Activated B cell treated with CpG ODN at 0.5 μM for 24 hours (primary cell): ENCODE measurements around the gene TMEM176B. TPM values are rescaled to one million over a fixed set of nuclear protein-coding genes. Genes with fewer than 3 reads are reported as not detected.

Experiments used
- ATAC-seq: fragments of 200-7000 bp; cut with Tn5 transposase; one replicate; pipeline ENCODE4 v1.10.0; 2021; ENCODE audit warnings: low read depth, mild to moderate bottlenecking, moderate library complexity
- CTCF ChIA-PET: fragments of 350-600 bp; sonication (Branson Sonifier 250); formaldehyde crosslinking; loops from one replicate; lab custom pipeline; 2021; ENCODE audit warnings: antibody characterized with exemption; lab: Charles Lee
- POLR2A ChIA-PET: fragments of 350-600 bp; sonication (Branson Sonifier 250); formaldehyde crosslinking; loops from one replicate; lab custom pipeline; 2021; ENCODE audit warnings: antibody characterized with exemption; lab: Charles Lee
- DNase-seq: peaks from one replicate; pipeline ENCODE4 v3.0.0; 2022
- H3K27ac Mint-ChIP-seq: one replicate; pipeline ENCODE4 v1.8.0; 2020; ENCODE audit warnings: mixed read lengths
- H3K27me3 Mint-ChIP-seq: one replicate; pipeline ENCODE4 v1.8.0; 2021; ENCODE audit warnings: mixed read lengths
- H3K36me3 Mint-ChIP-seq: one replicate; pipeline ENCODE4 v1.8.0; 2021; ENCODE audit warnings: low read depth, mixed read lengths
- H3K4me1 Mint-ChIP-seq: one replicate; pipeline ENCODE4 v1.8.0; 2021; ENCODE audit warnings: mixed read lengths
- H3K4me3 Mint-ChIP-seq: one replicate; pipeline ENCODE4 v1.8.0; 2020; ENCODE audit warnings: mild to moderate bottlenecking, mixed read lengths
- H3K9me3 Mint-ChIP-seq: one replicate; pipeline ENCODE4 v1.8.0; 2020; ENCODE audit warnings: mixed read lengths
- CTCF ChIP-seq: fragments of 200-600 bp; IDR thresholded peaks from one replicate; pipeline ENCODE4 v1.8.0; 2022; ENCODE audit warnings: antibody characterized with exemption, mild to moderate bottlenecking
- intact Hi-C: fragments of 100-400 bp; cut with micrococcal nuclease; formaldehyde crosslinking; loops from one replicate; pipeline ENCODE4 v1.15.1; 2024
- total RNA-seq: library from RNA; stranded (reverse); gene quantifications from 2 replicates; pipeline ENCODE4 v1.2.3, GENCODE V29; 2022

Gene TMEM176B
- total RNA-seq, 1 donor from 2014 or later: 0.47 TPM

DNA sequence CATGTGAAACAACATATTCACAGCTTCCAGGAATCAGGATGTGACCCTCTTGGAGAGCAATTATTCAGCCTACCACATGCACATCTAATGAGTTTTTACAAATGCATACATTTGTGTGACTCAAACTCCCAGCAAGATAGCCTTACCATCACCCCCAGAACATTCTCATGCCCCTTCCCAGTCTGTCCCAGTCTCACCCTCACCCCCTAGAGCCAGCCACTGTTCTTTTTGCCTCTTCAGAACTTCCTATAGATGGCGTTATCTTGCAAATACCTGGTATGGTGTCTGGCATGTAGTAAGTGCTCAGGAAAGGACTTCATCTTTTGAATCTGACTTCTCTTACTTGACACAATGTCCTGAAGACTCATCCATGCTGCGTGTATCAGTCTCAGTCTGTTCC lies 28.2 kb upstream of the TMEM176B start:
- H3K36me3 Mint-ChIP-seq: no peaks in the 10 kb centered on the region
- no peaks in the 10 kb centered on the region for H3K4me1 Mint-ChIP-seq
- intact Hi-C loops: no loop called here
- POLR2A ChIA-PET: no interaction called here
- CTCF ChIA-PET: no interaction called here
- H3K9me3 Mint-ChIP-seq: no peaks in the 10 kb centered on the region
- H3K27ac Mint-ChIP-seq: no peak overlapping the region
- DNase-seq (no peak), ATAC-seq (no peak)
- no peak for TF ChIP-seq CTCF
- H3K4me3 Mint-ChIP-seq: no peak overlapping the region
- H3K27me3 Mint-ChIP-seq: peaks cover 7% of the 10 kb centered on the region

- Mint-ChIP-seq H3K4me1 (no peaks in the 10 kb centered on the region), H3K36me3 (no peaks in the 10 kb centered on the region), H3K4me3 (no peak overlapping the region), H3K27me3 (peaks cover 6% of the 10 kb centered on the region), H3K27ac (no peak overlapping the region), H3K9me3 (peaks cover 6% of the 10 kb centered on the region)
- POLR2A ChIA-PET: no interaction called here
- no peak for TF ChIP-seq CTCF
- CTCF ChIA-PET: no interaction called here
- intact Hi-C loops: no loop called here
- no peak for ATAC-seq
- DNase-seq: no peak
These were observed 26.1 kb upstream of the TMEM176B start for GRCh38 chr7:150826061-150826849.

DNA sequence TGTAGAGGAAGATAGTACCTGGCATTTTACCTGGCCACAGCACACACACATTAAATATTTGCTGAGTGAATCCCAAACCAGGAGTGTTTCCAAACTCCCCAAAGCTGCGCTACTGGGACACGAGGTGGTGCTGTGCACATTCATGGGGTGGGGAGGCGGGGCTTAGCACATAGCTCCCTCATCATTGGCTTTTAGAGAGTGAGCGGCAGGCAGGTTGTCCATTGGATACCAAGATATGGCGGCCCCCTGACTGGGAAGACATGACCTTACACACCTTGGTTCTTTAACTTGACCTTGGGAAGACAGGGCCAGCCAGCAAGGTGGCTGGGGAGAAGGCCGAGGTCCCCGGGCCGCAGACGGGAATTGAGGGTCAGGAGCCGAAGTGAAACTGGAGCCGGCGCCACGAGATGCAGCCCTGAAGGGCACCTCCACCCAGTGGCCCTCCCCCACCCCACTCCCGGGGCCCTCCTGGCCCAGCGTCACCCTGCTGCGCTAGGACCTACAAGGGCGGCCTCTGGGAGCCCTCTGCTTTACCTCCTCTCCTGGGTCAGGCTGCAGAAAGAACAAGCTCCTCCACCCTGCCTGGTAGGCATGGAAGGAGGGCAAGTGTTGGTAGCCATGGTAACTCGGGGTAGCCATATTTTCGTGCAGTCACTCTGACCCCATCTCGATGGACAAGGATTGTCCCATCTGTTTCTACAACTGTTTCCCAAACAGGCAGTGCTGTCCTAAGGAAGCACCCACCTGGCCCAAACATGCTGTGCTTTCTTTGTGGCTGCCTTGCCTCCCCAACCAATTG lies 24.4 kb upstream of the TMEM176B start:
- peaks cover 6% of the 10 kb centered on the region for H3K9me3 Mint-ChIP-seq
- H3K27ac Mint-ChIP-seq: no peak overlapping the region
- DNase-seq (no peak), ATAC-seq (no peak)
- H3K4me1 Mint-ChIP-seq: no peaks in the 10 kb centered on the region
- TF ChIP-seq CTCF: no peak
- ChIA-PET POLR2A (no interaction called here), CTCF (no interaction called here)
- intact Hi-C loops: no loop called here
- no peak overlapping the region for H3K4me3 Mint-ChIP-seq
- no peaks in the 10 kb centered on the region for H3K36me3 Mint-ChIP-seq
- peaks cover 14% of the 10 kb centered on the region for H3K27me3 Mint-ChIP-seq

GRCh38 chr7:150823484-150824126 lies 23.4 kb upstream of the TMEM176B start:
- H3K27me3 Mint-ChIP-seq: peaks cover 14% of the 10 kb centered on the region
- H3K9me3 Mint-ChIP-seq: peaks cover 6% of the 10 kb centered on the region
- H3K36me3 Mint-ChIP-seq: no peaks in the 10 kb centered on the region
- no peak for TF ChIP-seq CTCF
- ATAC-seq (no peak), DNase-seq (no peak)
- no peak overlapping the region for H3K27ac Mint-ChIP-seq
- no peaks in the 10 kb centered on the region for H3K4me1 Mint-ChIP-seq
- ChIA-PET POLR2A (no interaction called here), CTCF (no interaction called here)
- no peak overlapping the region for H3K4me3 Mint-ChIP-seq
- intact Hi-C loops: no loop called here

GRCh38 chr7:150823043-150823442 lies 22.9 kb upstream of the TMEM176B start:
- intact Hi-C loops: no loop called here
- no peak for ATAC-seq
- CTCF ChIA-PET: no interaction called here
- H3K4me1 Mint-ChIP-seq: no peaks in the 10 kb centered on the region
- H3K9me3 Mint-ChIP-seq: peaks cover 6% of the 10 kb centered on the region
- POLR2A ChIA-PET: no interaction called here
- no peaks in the 10 kb centered on the region for H3K36me3 Mint-ChIP-seq
- no peak for DNase-seq
- H3K27ac Mint-ChIP-seq: no peak overlapping the region
- H3K27me3 Mint-ChIP-seq: peaks cover 14% of the 10 kb centered on the region
- TF ChIP-seq CTCF: no peak
- H3K4me3 Mint-ChIP-seq: no peak overlapping the region
